ENCODE measurements around the gene FAM90A1.
"Not testable (repeated sequence)": the region's sequence is repeated elsewhere in the genome, so short reads cannot be mapped to it uniquely, and the experiment has no call there.

DNA sequence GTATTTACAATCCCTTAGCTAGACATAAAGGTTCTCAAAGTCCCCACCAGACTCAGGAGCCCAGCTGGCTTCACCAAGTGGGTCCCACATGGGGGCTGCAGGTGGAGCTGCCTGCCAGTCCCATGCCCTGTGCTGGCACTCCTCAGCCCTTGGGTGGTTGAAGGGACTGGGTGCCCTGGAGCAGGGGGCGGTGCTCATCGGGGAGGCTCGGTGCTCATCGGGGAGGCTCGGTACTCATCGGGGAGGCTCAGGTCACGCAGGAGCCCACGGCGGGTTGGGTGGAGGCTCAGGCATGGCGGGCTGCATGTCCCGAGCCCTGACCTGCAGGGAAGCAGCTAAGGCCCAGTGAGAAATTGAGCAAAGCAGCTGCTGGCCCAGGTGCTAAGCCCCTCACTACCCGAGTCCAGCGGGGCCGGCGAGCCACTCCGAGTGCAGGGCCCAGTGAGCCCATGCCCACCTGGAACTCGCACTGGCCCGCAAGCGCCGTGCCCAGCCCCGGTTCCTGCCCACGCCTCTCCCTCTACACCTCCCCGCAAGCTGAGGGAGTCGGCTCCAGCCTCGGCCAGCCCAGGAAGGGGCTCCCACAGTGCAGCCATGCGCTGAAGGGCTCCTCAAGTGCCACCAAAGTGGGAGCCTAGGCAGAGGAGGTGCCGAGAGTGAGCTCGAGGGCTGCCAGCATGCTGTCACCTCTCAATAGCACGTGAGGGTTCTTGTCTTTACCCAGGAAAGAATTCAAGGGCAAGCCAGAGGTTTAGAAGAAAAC lies 24.8 kb upstream of the FAM90A1 start:
- TF ChIP-seq CTCF (IDR thresholded peaks at IDR 0.05 in 8 of 11, conservative IDR thresholded peaks at IDR 0.05 in 3 of 11); POLR2A (IDR thresholded peaks at IDR 0.05); POLR2AphosphoS5 (IDR thresholded peaks at IDR 0.05): not testable (repeated sequence)

Measured in spleen (tissue), 7 donors.